Measurements from ENCODE around the gene HIGD1A.
A peak's percentile ranks its signal among the peaks of the same experiment; 100 is the strongest.

HIGD1A gene

DNA sequence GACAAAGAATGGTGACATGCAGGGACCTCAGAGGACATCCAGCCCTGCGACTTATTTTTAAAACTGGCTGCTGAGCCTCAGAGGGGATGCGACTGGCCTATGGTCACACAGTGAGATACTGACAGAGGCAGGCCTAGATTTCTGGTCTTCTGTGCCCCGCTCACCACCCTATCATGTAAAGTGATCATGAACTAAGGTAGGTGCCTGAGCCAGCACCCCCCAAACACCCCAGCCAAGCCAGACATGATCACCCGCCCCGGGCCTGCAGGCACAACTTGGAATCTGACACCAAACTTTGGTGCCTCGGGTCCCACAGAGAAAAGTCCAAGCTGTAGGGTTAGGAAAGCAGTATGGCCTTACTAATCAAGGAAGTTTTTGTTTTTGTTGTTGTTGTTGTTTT is 67.8 kb downstream of the HIGD1A start:
- H3K27ac ChIP-seq: no peak overlapping the region
- TF ChIP-seq, protein P1, sequence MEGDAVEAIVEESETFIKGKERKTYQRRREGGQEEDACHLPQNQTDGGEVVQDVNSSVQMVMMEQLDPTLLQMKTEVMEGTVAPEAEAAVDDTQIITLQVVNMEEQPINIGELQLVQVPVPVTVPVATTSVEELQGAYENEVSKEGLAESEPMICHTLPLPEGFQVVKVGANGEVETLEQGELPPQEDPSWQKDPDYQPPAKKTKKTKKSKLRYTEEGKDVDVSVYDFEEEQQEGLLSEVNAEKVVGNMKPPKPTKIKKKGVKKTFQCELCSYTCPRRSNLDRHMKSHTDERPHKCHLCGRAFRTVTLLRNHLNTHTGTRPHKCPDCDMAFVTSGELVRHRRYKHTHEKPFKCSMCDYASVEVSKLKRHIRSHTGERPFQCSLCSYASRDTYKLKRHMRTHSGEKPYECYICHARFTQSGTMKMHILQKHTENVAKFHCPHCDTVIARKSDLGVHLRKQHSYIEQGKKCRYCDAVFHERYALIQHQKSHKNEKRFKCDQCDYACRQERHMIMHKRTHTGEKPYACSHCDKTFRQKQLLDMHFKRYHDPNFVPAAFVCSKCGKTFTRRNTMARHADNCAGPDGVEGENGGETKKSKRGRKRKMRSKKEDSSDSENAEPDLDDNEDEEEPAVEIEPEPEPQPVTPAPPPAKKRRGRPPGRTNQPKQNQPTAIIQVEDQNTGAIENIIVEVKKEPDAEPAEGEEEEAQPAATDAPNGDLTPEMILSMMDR (IDR thresholded peaks at IDR 0.05): no peak
- no peak for DNase-seq (ENCODE audit: low spot score)
- H3K4me3 ChIP-seq: no peak overlapping the region

DNA sequence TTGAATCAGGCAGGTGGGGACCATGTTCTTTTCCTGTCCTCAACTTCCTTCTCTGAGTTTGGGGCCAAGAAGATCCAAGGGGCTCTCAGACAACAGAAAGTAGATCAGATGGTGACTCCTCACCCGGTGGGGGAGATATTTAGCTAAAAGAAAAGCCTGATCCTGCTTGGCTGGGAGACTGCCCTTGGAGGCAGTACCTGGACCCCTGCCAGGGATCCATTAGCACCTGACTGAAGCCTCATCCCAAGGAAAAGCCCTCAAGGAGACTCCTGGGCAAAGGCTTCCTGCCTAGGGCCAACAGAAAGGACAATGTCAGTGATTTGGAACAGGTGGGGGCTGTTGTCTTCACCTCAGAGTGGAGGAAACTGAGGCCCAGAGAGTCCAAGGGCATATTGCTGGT is 68.2 kb downstream of the HIGD1A start:
- Histone ChIP-seq H3K27ac (no peak overlapping the region), H3K4me3 (no peak overlapping the region)
- TF ChIP-seq, protein P1 (IDR thresholded peaks at IDR 0.05): no peak
- DNase-seq (ENCODE audit: low spot score): no peak

DNA sequence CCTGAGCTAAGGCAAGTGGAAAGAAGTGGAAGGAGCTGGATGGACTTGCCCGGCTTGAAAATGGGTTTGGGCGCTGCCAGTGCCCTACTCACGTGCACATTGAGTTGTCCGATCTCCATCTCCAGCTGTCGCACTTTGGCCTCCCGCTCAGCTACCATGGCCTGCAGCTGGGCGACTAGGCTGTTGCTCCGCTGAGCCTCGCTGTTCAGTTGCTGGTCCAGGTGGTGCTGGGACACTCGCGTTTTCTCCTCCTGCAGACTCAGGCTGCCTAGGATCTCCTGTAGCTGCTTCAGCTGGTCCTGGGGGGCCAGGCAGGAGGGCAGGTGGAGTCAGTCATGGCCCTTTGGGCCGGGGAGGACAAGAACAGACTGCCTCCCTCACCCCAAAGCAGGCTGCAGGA is 68.7 kb downstream of the HIGD1A start:
- no peak for DNase-seq (ENCODE audit: low spot score)
- TF ChIP-seq, protein P1 (IDR thresholded peaks at IDR 0.05): no peak
- Histone ChIP-seq H3K4me3 (no peak overlapping the region), H3K27ac (no peak overlapping the region)

DNA sequence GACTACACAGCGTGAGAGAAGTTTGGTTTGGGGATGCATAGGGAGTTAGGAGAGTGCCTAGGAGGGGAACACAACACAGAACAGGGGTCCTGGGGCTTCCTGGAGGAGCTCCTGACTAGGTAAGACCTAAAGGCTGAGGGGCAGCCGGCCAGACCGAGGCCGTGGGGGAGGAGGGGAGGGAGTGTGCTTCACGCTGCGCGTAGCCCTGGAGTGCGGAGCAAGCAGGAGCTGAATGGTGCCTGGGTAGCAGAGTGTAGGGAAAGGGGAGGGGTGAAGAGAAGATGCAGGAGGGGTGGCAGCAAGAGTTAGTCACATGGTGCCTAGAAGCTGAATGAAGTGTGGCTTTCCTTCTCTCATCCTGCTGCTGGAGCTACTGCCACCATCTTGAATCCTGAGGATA is 69.3 kb downstream of the HIGD1A start:
- no peak overlapping the region for H3K4me3 ChIP-seq
- TF ChIP-seq, protein P1 (IDR thresholded peaks at IDR 0.05): no peak
- H3K27ac ChIP-seq: no peak overlapping the region
- no peak for DNase-seq (ENCODE audit: low spot score)

DNA sequence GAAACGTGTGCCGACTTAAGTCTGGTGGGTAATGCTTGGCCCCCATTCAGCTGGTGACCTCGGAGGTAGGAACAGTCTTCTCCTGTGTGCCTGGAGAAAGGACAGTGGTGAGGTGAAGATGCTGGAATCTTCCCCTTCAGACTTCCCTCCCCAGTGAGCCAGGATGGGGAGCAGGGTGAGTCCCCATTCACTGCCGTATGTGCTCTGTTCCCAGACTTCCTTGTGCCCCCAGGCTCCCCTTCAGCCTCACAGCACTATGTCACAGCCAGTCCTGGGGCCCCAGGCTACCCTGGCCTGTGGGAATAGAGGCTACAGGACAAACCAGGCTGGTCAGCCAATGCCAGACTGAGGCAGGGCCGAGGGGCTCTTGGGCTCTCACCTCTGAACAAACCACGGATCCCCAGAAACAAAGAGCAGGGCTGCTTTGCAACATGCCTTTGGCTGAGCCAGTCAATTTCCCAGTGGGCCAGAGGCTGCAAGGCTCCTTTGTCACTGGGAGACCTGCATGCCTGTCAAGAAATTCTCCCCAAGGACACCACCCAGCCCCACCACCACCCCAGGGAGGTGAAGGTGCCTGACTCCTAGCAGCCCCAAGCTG is 69.9 kb downstream of the HIGD1A start:
- peak; percentile 57 for DNase-seq (ENCODE audit: low spot score)
- Histone ChIP-seq H3K4me3 (no peak overlapping the region), H3K27ac (no peak overlapping the region)
- TF ChIP-seq, protein P1 (IDR thresholded peaks at IDR 0.05): no peak

DNA sequence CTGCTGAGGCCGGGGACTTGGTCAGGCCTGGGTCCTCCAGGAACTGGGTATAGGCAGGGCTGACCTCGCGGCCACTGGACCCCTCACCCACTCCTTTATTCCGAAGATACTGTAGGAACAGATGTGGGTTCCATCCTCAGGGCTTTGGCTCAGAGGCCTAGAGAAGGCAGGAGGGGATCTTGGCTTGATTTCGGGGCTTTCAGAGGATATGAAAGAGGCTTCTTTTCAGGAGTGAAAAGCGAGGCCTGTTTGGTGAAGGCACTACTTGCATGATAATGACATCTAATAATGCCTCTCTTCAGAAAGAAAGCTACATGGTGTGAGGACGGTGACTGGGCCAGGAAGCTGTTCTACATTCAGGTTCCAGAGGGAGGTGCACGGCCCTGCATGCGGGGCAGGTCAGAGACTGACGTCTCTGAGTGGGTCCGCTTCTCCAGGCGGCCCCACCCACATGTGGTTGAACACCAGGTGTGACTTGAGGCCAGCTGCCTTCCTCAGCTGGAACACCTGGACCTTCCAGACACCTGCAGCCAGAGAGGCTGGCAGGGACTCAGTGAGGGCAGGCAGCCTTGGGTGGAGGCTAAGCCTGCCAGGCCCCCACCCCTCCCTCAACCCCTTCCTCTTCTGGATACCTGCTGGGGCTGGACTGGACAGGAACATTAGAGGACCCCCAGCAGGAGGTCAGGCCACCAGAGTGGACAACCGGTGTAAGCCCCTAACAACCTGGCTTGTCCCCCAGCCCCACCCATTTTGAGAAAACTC is 70.6 kb downstream of the HIGD1A start:
- no peak overlapping the region for H3K27ac ChIP-seq
- no peak overlapping the region for H3K4me3 ChIP-seq
- TF ChIP-seq, protein P1 (IDR thresholded peaks at IDR 0.05): no peak
- DNase-seq (ENCODE audit: low spot score): peak; percentile 41

Measured in coronary artery (tissue), 2 donors.